Measurements from ENCODE around the gene TOPORS.
A peak's percentile ranks its signal among the peaks of the same experiment; 100 is the strongest.

DNA sequence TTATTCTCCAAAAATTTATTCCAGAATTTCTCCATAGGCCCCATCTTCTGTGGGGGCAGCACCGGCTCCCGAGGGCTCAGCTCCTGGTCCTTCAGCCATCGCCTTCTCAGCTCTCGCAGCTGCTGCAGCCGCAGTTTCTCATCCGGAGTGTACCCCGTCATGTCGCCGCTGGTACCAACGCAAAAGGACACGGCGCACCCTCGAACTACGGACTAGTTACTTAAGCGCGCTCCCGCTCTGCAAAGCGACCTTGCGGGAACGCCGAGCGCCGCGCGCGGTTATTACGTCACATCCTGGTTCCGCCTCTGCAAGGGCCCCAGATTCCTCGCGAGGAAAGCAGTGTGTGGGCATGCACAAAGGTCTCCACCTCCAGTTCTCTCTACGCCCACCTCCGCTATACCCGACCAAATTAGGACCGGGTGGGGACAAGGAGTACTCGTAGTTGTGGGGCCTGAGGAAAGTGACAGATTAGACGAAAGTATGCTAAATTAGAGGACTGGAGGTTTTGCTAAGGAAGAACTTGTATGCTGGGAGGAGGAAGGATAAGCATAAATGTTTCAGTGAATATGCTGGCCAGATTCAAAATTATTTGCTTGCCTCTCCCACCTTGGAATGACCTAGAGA is 20.6 kb upstream of the TOPORS start, which contains the start of gene NDUFB6:
- peak in 3 of 4 donors; percentile 60 to 86 (median 64) for TF ChIP-seq POLR2A (IDR thresholded peaks at IDR 0.05)
- TF ChIP-seq, protein P1, sequence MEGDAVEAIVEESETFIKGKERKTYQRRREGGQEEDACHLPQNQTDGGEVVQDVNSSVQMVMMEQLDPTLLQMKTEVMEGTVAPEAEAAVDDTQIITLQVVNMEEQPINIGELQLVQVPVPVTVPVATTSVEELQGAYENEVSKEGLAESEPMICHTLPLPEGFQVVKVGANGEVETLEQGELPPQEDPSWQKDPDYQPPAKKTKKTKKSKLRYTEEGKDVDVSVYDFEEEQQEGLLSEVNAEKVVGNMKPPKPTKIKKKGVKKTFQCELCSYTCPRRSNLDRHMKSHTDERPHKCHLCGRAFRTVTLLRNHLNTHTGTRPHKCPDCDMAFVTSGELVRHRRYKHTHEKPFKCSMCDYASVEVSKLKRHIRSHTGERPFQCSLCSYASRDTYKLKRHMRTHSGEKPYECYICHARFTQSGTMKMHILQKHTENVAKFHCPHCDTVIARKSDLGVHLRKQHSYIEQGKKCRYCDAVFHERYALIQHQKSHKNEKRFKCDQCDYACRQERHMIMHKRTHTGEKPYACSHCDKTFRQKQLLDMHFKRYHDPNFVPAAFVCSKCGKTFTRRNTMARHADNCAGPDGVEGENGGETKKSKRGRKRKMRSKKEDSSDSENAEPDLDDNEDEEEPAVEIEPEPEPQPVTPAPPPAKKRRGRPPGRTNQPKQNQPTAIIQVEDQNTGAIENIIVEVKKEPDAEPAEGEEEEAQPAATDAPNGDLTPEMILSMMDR (IDR thresholded peaks at IDR 0.05): peak in 1 of 6 experiments; percentile 28
- TF ChIP-seq EP300 (IDR thresholded peaks at IDR 0.05): peak in 1 of 4 donors; percentile 53

All from upper lobe of left lung (tissue), 4 donors.